HG03378 (cell line): ENCODE results near the gene PIK3R5.

ENCODE experiments used
- ATAC-seq: cut with Tn5 transposase; IDR thresholded peaks from one replicate; pipeline ENCODE4 v1.9.1; 2021; ENCODE audit warnings: mild to moderate bottlenecking, moderate library complexity; ENCODE audit not compliant: unreplicated experiment

PIK3R5 gene

DNA sequence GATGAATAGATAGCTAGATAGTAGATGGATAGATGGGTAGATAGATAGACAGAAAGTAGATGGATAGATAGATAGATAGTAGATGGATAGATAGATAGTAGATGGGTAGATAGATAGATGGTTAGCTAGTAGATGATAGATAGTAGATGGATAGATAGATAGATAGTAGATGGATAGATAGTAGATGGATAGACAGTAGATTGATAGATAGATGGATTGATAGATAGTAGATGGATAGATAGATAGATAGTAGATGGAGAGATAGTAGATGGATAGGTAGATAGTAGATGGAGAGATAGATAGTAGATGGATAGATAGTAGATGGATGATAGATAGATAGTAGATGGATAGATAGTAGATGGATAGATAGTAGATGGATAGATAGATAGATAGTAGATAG lies 40.4 kb downstream of the PIK3R5 start:
- no peak for ATAC-seq

DNA sequence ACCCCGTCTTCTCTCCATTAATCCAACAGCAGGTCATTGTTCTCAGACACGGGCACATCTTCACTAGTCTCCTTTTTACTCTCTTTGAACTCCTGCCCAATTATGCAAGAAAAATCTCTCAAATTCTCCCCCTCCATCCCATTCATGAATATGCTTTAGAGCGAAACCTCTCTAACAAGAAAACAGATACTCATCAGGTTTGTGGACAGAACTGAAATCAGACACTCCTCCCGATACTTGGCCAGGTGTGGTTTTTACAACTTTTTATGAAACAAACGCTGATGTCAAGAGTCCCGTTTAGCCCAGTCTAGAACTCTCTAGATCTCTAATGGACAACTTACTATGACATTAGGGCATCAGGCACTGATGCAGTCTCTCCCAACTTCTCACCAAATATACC lies 40.9 kb downstream of the PIK3R5 start:
- ATAC-seq: peak; percentile 58

DNA sequence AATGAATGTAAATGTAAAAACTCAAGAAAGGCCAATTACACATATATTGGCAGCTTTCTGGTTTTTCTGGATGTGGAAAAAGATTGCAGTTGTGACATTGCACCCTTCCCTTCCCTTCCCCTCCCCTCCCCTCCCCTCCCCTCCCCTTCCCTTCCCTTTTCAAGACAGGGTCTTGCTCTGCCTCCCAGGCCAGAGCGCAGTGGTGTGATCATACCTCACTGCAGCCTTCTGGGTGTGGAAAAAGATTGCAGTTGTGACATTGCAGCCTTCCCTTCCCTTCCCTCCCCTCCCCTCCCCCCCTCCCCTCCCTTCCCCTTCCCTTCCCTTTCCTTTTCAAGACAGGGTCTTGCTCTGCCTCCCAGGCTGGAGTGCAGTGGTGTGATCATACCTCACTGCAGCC lies 41.7 kb downstream of the PIK3R5 start:
- no peak for ATAC-seq

DNA sequence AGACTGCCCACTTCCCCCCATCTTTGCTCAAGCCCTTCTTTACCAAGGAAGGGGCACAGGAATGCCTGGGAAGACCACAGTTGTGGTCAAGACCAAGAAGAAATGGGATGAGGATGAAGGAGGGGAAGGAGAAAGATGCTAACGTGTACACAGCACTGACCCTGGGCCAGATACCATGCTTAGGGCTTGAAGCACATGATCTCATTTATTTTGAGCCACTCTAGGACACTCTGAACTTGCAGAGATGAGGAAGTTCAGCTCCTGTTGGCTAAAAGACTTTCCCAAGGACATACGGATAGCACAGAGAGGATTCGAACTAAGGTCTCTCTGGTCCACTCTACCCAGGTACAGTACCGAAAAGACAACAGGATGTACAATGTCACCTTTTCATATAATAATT lies 42.6 kb downstream of the PIK3R5 start:
- ATAC-seq: no peak

DNA sequence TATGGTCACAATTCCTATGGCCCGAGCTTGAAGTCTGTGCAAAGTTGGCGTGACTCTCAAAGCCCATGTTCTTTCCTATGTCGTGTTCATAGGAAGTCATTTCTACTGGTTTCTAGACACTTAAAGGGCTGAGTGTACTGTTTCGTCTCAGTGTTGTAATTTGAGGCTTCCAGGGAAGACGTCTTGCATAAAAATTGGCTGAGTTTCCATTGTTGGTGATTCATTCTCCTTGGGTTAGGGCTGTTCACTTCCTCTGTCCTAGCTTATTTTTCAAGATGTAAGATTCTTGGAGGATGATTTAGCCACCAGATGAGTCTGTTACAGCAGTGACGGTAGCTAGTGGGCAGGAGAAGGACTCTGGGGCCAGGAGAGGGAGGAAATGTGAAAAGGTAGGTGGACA lies 43.1 kb downstream of the PIK3R5 start:
- no peak for ATAC-seq

DNA sequence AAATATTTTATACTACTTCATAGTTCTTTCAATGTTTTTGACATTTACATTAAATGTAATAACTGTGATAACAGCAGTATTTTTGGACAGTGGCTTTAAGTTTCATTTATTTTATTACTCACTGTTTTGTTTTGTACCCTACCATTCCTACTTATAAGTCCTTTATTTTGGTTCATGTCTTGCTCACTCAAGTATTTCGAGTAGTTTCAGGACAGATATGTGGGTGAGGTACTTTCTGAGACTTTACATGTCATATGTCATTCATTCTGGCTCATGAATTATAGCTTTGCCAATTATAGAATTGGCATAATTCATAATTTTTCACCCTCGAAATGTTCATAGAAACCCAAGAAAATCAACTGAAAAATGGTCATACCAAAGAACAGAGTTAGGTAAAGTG lies 44.4 kb downstream of the PIK3R5 start:
- ATAC-seq: no peak

DNA sequence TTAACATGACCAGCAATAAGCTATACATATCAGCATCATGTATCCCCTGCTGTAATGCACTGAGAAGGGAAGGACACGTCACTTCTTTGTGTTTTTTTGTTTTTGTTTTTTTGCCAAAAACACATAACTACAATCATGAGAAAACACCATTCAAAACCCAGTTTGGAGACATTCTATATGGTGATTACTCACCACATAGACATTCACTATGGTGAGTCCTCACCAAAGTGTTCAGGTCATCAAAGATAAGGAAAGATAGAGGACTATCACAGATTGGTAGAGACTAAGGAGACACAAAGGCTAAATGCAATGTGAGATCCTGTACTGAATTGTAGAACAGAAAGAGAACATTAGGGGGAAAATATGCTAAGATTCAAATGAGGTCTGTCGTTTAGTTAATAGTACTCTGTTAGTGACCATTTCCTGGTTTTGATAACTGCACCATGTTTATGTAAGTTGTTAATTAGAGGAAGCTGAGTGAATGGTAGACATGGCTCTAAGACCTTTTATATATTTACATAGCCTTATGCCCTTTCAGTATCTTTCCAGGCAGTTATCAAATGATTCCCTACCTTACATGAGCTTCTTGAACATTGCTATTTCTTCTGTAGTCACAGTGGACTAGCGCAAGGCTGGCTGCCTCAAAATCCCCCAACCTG lies 46.6 kb downstream of the PIK3R5 start:
- no peak for ATAC-seq

DNA sequence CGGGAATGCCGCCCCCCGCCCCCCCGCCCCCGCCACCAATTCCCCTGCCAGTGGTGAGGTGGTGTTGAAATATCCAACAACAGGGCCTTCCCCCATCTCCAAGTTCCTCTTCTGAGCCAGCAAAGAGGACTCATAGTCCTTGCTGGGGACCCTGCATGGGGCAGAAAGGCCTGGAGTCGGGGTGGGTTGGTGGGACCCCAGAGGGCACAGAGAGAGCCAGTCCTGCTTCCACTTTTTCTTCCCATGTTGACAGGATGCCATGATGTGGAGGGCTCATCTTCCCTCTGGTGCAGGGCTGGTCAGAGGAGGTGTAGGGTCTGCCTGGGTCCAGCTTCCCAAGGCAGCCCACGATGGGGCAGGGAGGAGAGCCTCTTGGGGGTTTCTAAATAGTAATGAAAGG lies 49.0 kb downstream of the PIK3R5 start:
- no peak for ATAC-seq

DNA sequence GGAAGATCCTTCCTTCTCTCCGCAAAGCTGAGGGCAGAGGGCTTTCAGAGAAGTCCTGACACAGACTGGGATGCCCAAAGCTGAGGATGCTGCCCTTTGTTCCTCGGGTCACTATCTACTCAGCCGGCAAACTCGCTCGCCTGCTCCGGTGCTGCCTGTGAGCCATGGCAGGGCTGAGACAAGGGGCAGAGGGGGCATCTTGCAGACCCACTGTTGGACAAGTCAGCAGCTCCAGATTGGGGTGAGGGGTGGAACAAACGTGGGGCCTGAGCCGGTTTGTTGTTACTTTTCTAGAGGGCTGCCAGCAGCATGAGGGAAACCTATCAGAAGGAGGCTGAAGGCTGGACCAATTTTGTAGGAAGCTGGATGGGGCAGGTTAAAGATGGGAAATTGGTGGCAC lies 51.0 kb downstream of the PIK3R5 start:
- no peak for ATAC-seq

DNA sequence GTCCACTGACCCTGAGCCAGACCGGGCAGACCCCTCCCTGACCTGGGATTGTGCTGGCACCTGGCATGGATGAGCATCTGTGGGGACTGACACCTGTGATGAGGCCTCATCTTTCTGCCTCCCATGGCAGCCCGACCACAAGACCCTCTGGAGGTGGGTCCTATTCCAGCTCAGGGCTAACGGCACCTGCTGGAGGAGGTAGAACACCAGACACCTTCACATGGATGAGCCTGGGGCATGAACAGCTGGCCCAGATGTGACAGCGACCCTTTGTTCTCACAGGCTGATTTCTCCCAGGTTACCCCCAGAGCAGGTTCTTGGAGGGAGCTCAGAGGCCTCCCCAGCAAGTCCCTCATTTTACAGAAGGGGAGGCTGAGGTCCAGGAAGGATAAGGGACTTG lies 51.6 kb downstream of the PIK3R5 start:
- ATAC-seq: no peak

DNA sequence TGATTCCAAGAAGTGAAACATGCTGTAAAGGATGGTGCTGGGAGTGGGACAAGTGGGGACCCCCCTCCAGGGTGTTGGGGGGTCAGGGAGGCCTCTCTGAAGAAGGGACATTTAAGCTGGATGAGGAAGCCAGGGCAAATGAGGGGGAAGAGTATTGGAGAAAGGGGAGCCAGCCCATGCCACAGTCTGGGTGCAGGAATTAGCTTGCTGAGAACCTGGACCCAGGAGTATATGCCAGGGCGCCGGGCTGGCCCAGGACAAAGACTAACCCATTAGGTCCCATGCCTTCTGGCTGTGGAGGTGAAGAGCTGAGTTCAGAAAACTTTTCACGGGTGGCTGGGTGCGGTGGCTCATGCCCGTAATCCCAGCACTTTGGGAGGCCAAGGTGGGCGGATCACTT lies 52.4 kb downstream of the PIK3R5 start:
- ATAC-seq: no peak

DNA sequence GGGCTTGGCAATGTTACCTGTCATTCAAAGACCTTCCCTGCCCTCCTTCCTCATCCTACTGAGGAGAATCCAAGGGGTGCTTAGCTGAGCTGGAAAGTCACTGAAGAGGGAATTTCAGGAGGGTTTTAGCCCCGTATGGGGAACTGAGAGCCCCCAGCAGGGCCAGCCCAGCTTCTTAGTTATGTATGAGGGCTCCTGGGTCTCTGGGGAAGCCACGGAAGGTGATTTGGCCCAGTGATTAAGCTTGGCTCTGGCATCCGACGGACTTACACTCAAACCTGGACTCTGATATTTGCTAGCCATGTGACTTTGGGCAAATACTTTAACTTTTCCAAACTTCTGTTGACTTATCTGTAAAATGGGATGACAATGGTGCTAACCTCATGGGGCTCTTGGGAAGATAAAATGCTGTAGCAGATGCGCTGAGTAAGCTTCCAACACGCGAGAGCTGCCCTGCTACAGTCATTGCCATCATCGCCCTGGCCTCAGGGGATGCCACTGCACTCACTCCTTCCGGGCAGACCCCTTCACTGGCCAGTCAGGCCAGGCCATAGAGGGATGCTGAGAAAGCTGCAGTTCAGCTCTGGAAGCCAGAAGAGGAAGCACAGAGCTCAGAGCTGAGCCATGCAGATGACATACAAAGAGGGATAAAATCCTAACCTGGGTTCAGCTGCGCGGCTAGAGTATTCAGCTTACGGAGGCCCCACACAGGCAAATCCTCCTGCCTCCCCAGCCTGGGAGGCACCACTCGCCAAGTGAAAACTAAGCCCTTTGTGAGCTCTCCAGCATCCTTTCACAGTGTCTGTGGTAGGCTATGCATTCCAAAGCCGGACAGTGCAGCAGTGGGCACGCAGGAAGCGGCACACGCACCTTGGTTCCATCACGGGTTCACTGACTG lies 53.2 kb downstream of the PIK3R5 start:
- ATAC-seq: no peak

DNA sequence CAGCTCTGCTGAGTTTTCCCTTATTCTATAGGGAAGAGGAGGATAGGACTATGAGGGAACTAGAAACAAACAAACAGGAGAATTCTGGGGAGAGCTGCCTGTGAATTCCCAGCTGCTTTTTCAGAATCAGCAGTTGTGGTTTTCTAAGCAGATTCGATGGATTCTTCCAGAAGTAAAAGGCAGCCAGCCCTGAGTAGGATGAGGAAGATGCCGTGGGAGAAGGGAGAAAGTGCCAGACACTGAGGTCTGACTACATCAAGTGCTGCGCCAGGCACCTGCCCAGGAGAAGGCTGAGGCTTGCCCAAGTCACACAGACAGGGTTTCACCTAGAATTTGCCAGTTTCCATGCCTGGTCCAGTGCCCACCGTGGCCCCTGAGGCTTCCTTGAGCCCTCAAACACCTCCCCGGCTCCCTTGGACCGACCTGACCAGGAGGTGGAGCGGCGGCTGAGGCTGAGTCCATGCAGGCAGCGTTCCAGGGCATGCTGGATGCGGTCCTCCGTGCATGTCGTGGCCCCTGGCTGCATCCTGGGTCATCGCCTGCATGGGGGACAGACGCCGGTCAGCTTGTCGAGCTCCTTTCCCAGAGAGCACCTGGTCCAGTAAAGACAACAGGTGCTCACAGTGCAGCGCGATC lies 54.4 kb downstream of the PIK3R5 start:
- ATAC-seq: no peak

DNA sequence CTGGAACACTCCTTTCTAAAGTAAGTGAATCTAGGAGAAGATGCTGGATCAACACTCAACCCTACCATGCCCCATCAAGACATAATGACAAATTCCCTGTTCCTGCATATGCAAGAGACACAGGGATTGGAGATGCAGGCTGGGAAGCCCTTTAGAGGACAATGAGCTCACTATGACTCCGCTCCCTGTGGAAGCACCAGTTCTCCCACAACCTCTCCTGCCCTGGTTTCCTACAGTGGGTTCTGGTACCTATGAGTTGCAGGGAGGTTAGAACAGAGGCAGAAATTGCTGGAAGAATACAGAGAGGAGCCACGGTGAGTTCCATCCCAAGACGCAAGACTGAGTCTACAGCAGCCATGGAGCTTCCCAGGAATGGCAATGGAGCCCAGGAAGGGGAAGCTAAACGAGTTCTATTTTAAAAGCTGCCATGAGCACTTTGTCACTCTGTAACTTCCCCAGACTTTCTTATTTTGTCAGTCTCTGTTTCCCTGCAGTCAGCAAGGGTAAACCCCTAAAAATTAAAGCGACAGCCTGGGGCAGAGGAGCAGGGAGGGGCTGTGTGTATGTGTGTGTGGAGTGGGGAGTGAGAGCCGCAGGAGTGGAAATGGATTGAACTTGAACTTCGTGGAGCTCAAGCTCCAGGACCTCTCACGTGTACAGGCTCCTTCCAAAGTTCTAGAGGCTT lies 55.8 kb downstream of the PIK3R5 start:
- ATAC-seq: no peak

DNA sequence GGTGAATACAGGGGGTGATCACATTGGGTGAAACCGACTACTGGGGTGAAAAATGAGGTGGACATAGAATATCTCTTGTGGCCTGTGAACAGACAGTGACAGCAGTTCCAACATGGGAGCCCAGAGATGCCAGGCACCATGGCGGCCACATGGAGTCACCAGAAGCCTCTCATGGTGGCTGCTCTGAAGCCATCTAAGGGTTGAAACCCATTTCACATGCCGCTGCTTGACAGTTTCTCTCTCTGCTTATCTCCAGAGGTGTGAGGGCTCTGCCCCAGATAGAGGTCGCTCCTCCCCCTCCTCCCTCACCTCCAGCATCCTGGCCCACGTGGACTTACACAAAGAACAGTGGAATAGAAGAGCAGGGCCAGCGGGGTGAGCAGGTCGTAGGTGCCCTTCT lies 60.2 kb downstream of the PIK3R5 start:
- ATAC-seq: no peak

DNA sequence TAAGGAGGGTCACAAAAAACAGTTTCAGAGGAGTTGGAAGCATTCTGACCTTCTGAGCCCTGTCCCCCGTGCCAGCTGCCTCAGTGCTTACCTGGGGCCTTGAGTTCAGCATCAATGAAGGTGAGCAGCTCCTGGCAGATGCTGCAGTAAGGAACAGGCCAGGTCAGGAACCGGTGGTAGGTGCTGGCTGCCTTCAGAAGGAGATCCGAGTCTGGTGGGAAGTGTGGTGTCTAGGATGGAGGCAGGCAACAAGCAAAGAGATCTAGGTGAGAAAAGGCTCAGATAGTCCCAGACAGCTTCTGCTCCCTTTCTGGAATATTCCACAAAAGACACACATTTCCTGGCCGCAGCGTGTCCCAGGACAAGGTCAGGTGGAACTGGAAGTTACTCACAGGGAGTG lies 60.8 kb downstream of the PIK3R5 start:
- no peak for ATAC-seq

DNA sequence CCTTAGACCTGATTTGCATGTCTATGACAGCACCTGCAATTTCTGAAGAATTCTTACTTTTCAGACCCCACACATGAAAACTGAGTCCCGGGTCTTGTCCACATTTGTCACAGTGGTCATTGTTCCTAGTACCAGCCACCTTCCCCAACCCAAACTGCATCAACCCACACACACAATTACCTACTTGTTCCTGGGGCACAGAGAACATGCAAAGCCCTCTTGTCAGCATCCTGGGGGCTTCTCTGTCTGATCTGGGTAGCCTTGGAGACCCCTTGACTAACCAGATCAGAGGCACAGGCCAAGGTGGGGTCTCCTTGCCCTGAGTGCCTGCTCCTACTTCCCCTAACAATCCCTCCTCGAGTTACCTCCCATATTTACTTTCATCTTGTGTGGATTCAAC lies 61.3 kb downstream of the PIK3R5 start:
- no peak for ATAC-seq

DNA sequence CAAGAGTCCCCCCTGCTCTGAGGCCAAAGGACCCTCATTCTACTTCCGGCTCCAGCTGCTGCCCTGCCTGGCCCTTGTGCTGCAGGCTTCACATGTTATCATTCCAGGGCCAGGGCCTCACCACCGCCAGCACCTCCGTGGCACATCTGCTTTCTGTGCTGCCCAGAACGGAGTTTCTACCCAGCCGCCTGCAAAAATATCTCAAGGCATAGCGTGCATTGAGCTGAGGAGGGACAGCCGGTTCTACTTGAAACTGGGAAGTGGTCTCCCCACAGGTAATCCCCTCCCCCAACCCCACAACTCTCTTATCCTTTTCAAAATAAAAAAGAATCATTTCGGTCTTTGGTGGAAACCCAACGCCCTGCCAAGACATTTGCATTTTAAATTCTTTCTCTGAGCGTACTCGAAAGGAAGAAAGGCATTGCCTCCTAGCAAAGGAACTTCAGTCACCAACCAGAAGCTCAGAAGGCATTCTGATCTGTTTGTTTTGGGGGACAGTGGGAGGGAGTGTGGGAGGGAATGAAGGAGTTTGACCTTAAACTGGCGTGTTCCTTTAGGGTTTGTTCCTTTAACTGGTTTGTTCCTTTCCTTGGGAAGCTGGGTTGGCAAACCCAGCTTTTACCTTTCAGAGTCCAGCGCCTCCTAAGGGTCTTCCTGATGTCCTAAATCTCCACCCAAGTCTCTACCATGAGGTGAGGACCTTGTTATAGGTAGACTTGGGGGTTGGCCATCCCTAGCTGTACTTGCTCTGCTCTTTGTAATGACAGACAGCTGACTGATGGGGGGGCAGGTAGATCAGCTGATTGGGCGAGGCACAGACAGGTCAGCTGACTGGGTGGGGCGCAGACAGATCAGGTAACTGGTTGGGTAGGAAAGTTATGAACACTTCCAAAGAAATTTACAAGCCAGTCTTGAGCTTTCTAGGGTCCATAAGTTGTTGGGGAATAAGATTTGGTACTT lies 64.6 kb downstream of the PIK3R5 start:
- no peak for ATAC-seq

DNA sequence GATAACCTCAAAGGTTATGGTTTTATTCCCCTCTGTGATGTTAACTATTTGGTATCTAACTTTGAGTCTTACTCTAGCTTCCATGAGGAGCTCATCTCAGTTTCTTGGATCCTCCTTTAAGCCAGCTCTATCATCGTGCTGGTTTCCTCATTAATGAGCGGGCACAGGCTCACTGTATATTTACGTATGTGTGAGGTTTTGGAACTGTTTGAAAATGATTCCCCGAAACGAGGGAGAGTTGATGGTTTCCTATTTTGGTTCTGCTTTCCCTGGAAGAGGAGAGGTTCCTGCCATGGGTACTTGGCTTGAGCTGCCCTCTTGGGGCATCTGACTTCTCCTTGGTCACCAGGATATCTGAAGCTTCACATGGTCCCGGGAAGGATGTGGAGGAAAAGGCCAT lies 65.3 kb downstream of the PIK3R5 start:
- ATAC-seq: no peak

DNA sequence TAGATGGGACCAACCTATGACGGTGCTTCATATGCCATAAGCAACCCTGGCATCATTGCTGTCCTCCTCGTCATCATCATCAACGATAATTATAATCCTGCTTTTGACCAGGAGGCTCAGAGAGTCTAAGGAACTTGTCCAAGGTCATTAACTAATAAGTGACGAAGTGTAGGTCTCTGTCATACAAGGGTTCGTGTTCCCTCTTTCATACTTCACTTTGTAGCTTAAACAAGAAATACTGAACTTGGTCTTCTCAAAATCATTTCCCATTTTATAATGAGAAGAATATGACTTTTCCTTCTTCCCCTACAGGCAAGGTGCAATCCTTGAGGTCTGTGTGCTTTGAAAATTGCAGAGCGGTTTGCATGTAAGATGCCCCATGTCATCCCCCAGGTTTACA lies 66.9 kb downstream of the PIK3R5 start:
- no peak for ATAC-seq
